Measurements from ENCODE around the gene TRMT11. TPM values are rescaled to one million over a fixed set of nuclear protein-coding genes. Genes with fewer than 3 reads are reported as not detected.

Gene TRMT11
- total and polyA plus RNA-seq, 2 of the 13 experiments (the other 11 are each of a cell fraction or from before 2014, with no cell fraction given): 42.2 to 81.9 TPM

DNA sequence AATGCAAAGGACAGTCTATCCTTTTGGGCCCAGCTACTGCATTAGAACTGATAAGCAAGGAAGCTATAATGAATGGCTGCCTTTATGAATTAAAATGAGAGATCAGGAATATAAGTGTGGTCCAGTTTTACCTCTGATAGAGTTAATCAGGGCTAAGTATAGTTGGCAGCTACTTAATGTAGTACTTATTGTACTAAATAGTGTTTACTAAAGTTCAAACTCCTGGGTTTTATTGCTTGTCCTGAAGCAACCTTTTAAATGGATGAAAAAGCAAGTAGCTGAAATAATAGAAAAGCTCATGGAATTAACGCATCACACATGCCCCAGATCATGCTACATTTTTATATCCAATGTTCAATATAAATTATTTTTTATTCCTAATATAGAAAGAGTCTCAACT lies 5.3 kb downstream of the TRMT11 start:
- no peak overlapping the region for H2AFZ ChIP-seq (ENCODE audit: low read length)

More for the DNA sequence above, 5.3 kb downstream of the TRMT11 start:
- Histone ChIP-seq H3K4me3 (replicated peaks in 1 of 3; ENCODE audit: insufficient read depth in 1 of 3, low read depth in 2 of 3, low read length in 3 of 3) (no peak overlapping the region), H3K9ac (ENCODE audit: insufficient read depth, low read depth, low read length) (no peak overlapping the region), H3K9me3 (ENCODE audit: low read length) (no peaks in the 10 kb centered on the region), H4K20me1 (ENCODE audit: insufficient read depth, low read length) (peaks cover 37% of the 10 kb centered on the region), H3K27me3 (ENCODE audit: control insufficient read depth in 1 of 2, insufficient read depth in 2 of 2, low read length in 2 of 2) (no peaks in the 10 kb centered on the region; a peak in 1 of 5 replicates), H3K4me1 (ENCODE audit: insufficient read depth, low read length) (peaks cover 85% of the 10 kb centered on the region), H3K27ac (ENCODE audit: extremely low read length, insufficient read depth, low read length) (no peak overlapping the region), H3K79me2 (ENCODE audit: insufficient read depth, low read length) (peaks cover 80% of the 10 kb centered on the region), H3K4me2 (ENCODE audit: low read depth, low read length) (no peak overlapping the region), H3K36me3 (replicated peaks in 1 of 2; ENCODE audit: control insufficient read depth in 1 of 2, insufficient read depth in 2 of 2, low read length in 2 of 2) (peaks cover 2% of the 10 kb centered on the region in 2 experiments; a peak in 4 of 5 replicates)
- FAIRE-seq: no peak
- no peak for TF ChIP-seq RFXAP (CRISPR knock-in tag; IDR thresholded peaks at IDR 0.05; ENCODE audit: borderline replicate concordance)
- TF ChIP-seq CC2D1A (CRISPR knock-in tag; IDR thresholded peaks at IDR 0.05): no peak
- no peak for TF ChIP-seq EP300 (IDR thresholded peaks at IDR 0.05; ENCODE audit: low read depth in 2 of 2, low read length in 2 of 2)
- no peak for TF ChIP-seq EP300 (CRISPR knock-in tag; IDR thresholded peaks at IDR 0.05; ENCODE audit: borderline replicate concordance)
- TF ChIP-seq ZNF839 (CRISPR knock-in tag; IDR thresholded peaks at IDR 0.05; ENCODE audit: borderline replicate concordance): no peak
- no peak for TF ChIP-seq BCL6 (CRISPR knock-in tag; IDR thresholded peaks at IDR 0.05)
- TF ChIP-seq, protein P1, sequence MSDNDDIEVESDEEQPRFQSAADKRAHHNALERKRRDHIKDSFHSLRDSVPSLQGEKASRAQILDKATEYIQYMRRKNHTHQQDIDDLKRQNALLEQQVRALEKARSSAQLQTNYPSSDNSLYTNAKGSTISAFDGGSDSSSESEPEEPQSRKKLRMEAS (IDR thresholded peaks at IDR 0.05): no peak
- TF ChIP-seq SMAD3 (CRISPR knock-in tag; IDR thresholded peaks at IDR 0.05): no peak
- no peak for TF ChIP-seq ZNF138 (CRISPR knock-in tag; IDR thresholded peaks at IDR 0.05; ENCODE audit: low read depth)
- TF ChIP-seq, protein P2, sequence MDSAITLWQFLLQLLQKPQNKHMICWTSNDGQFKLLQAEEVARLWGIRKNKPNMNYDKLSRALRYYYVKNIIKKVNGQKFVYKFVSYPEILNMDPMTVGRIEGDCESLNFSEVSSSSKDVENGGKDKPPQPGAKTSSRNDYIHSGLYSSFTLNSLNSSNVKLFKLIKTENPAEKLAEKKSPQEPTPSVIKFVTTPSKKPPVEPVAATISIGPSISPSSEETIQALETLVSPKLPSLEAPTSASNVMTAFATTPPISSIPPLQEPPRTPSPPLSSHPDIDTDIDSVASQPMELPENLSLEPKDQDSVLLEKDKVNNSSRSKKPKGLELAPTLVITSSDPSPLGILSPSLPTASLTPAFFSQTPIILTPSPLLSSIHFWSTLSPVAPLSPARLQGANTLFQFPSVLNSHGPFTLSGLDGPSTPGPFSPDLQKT (CRISPR knock-in tag; IDR thresholded peaks at IDR 0.05; ENCODE audit: borderline replicate concordance): no peak
- no peak for TF ChIP-seq SALL1 (CRISPR knock-in tag; IDR thresholded peaks at IDR 0.05)
- no peak for TF ChIP-seq GPN1 (CRISPR knock-in tag; IDR thresholded peaks at IDR 0.05; ENCODE audit: borderline replicate concordance)
- WGBS (ENCODE audit: low lambda C conversion rate): 96% methylated on average over 1 of the region's 1 CpG
- BruUV-seq (replicated peaks): no TSS peak
- no peak for ATAC-seq
- ChIA-PET CTCF (ENCODE audit: low intra/inter-chr PET ratio, low total read pairs) (interaction anchor here (1.1 kb wide), 1 partner anchor 11 kb away, joined by 3 read pairs; no protein-coding TSS in a partner anchor), POLR2A (interaction anchor here (1.2 kb wide), 1 partner anchor 201 kb away, joined by 3 read pairs; the partner anchor contains the start of gene NCOA7)
- DNase-seq (ENCODE audit: low spot score): no peak
- intact Hi-C loops (cut with micrococcal nuclease; ENCODE audit: unreplicated experiment) (loop anchor here (10.0 kb wide), 2 partner anchors 323 to 663 kb away; no protein-coding TSS in a partner anchor), in situ Hi-C loops (cut with HindIII; ENCODE audit: extremely low pct_ligation_motif_present, low pct_unique_long_range_greater_than_20kb) (no loop called here)

Measured in HepG2 (cell line).